Right renal pelvis (tissue), 4 donors: ENCODE data around the gene MXRA7. TPM values are rescaled to one million over a fixed set of nuclear protein-coding genes. Genes with fewer than 3 reads are reported as not detected.
"Not testable (repeated sequence)": the region's sequence is repeated elsewhere in the genome, so short reads cannot be mapped to it uniquely, and the experiment has no call there.

Experiments
- DNase-seq, 4 donors: peaks; one replicate each; pipeline ENCODE4 v3.0.0-alpha.2; 2013; ENCODE audit warnings: low read depth in 4 of 4, low spot score in 3 of 4, missing footprints in 1 of 4
- polyA plus RNA-seq, 4 donors: library from polyadenylated mRNA; unstranded; fragments of 120-200 nt; gene quantifications; one replicate each; pipeline ENCODE4 v1.2.1, GENCODE V29; 2013; ENCODE audit not compliant: insufficient read length in 4 of 4

Gene MXRA7
- polyA plus RNA-seq, 4 donors: 107 to 127 (median 118) TPM

DNA sequence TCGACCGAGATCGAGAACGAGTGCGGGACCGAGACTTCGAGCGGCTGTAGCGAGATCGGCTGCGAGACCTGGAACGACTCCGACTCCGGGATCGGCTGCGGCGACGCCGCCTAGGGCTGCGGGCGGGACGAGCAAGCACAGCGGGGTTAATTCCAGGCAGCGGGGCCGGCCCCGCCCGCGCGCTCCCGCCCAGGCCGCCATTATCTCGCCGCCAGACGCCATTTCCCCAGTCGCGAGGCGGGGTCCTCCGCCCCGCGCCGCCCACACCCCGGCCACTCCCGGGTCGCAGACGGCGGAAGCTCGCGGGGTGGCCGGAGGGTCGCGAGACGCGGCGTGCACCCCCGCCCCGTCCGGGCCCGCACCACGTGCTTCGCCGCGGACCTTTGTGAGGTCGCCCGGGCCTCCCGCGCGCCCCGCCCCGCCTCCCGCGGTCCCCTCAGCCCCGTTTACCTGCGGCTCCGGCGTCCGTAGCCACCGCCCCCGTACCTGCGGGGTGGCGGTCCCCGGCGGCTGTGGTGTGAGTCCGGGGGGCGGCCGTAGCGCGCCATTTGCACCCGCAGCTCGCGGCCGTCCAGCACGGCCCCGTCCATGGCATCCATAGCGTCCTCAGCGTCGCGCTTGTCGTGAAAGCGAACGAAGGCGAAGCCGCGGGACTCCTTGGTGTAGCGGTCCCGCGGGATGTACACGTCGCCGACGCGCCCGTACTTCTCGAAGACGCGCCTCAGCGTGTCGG is 25.8 kb upstream of the MXRA7 start:
- peak in 1 of 4 donors; percentile 47 for DNase-seq

- DNase-seq: no peak
These were observed 25.0 kb upstream of the MXRA7 start for GRCh38 chr17:76735586-76736348.

DNA sequence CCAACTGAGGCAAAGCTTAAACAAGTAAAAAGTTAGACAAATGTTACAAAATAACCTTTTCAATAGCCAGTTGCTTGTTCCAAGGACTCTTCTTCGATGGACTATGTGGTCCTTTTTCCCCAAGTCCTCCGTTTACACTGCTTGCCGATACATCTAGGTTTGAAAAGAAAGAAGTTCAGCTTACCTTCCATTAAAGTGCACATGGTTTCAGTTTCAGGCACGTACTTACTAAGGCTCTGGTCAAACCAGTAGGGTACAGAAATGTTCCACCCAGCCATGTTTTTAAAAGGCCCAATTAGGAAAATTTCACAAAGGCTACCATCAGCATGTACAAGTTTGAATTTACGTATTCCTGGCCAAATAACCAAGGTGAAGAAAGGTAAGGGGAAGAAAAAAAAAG is 24.2 kb upstream of the MXRA7 start:
- no peak for DNase-seq

GRCh38 chr17:76734080-76734840 is 23.5 kb upstream of the MXRA7 start:
- no peak for DNase-seq

DNA sequence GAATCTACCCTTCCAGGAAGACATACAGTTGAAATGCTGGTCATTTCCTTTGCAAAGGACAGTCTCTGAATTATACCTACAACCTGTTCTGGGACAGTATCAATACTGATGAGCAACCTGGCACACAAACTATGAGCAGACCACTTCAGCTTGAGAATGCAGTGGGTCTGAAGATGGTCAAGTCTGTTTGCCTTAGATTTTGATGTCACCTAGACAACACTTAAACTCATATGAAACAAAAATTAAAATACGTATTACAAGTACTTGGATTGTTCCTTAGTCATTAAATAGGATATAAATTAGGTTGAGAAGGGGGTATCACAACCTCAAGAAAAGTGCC is 22.8 kb upstream of the MXRA7 start:
- no peak for DNase-seq

- DNase-seq: no peak
These were observed 22.2 kb upstream of the MXRA7 start for GRCh38 chr17:76732734-76733617.

GRCh38 chr17:76731800-76732733 is 21.3 kb upstream of the MXRA7 start:
- not testable (repeated sequence) for DNase-seq

DNA sequence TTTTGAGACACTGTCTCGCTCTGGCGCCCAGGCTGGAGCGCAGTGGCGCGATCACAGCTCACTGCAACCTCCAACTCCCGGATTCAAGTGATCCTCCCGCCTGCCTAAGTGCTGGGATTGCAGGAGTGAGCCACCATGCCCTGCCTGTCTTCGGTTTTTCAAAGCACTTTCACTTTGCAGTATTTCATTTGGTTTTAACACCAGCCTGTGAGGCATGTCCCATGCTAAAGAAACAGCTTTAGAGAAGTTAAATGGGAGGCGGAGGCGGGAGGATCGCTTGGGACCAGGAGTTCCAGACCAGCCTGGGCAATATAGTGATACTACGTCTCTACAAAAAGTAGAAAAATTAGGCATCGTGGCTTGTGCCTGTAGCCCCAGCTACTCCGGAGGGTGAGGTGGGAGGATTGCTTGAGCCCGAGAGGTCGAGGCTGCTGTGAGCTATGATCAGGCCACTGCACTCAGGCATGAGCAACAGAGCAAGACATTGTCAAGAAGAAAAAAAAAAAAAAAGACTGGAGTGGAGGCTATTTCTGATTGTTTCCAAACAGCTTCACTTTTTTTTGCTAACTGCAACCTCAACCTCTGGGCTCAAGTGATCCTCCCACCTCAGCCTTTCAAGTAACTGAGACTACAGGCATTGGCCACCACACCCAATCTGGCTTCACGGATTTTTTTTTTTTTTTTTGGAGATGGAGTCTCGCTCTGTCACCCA is 17.1 kb upstream of the MXRA7 start:
- DNase-seq: no peak

DNA sequence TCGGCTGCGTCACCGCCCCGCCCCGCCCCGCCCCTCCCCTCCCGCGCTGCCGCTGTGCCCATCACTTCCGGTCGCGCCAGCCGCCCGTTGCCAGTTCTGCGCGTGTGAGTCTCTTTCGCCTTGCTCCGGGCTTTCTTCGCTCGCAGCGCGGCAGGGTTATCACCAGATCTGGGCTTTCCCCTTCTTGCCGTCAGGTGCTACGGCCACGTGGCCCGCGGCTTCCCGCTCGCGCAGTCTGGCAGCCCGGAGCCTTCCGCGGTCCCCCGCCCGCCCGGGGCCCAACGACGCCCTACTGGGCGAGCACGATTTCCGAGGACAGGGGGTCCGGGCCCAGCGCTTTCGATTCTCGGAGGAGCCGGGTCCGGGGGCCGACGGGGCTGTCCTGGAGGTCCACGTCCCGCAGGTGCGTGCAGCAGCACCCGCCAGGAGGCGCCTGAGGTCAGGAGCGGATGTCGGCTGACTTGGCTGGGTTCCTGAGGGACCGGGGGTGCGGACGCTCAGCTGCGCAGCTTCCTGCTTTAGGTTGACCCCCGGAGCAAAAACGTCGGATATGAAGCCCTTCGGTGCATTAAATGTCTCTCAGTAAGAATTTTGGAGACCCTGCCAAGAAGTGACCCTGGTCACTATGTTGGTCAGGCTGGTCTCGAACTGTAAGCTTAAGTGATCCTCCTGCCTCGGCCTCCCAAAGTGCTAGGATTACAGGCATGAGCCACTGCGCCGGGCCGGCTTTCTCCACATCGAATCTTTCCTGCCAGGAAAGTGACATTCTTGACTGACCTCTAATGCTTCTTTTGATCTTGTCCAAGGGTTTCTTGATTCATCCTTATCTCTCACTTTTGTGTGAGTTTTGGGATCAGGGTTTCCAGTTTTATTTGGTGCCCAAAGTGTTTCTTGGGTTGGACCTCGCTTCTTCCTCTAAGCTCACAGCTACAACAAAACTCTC is 16.3 kb upstream of the MXRA7 start, which contains the start of gene METTL23:
Gene METTL23 (plus strand): TSS at position 64 of the 943 bp plus-strand sequence. CDS start 2,872 bp downstream, outside the sequence.
- DNase-seq: peak in 1 of 4 donors; percentile 68

GRCh38 chr17:76726231-76726775 is 15.5 kb upstream of the MXRA7 start, which contains the start of gene JMJD6:
Gene JMJD6 (minus strand): TSS chr17:76726606. CDS start chr17:76726475, 131 bp downstream.
- peak; percentile 85 to 92 (median 90) for DNase-seq

- DNase-seq: no peak
These were observed 14.9 kb upstream of the MXRA7 start for GRCh38 chr17:76725580-76726230.

GRCh38 chr17:76723812-76724211 is 13.0 kb upstream of the MXRA7 start:
- no peak for DNase-seq

DNA sequence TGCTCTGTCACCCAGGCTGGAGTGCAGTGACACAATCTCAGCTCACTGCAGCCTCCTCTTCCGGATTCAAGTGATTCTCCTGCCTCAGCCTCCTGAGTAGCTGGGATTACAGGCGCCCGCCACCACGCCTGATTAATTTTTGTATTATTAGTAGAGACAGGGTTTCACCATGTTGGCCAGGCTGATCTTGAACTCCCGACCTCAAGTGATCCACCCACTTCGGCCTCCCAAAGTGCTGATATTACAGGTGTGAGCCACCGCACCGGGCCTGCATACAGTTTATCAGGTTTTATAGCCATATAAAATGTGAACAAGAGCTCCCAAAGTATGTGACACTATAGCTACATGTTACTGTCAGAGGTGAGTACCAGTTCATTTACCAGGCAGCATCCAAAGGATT is 12.2 kb upstream of the MXRA7 start:
- not testable (repeated sequence) for DNase-seq

- no peak for DNase-seq
These were observed 11.5 kb upstream of the MXRA7 start for GRCh38 chr17:76722279-76722678.

DNA sequence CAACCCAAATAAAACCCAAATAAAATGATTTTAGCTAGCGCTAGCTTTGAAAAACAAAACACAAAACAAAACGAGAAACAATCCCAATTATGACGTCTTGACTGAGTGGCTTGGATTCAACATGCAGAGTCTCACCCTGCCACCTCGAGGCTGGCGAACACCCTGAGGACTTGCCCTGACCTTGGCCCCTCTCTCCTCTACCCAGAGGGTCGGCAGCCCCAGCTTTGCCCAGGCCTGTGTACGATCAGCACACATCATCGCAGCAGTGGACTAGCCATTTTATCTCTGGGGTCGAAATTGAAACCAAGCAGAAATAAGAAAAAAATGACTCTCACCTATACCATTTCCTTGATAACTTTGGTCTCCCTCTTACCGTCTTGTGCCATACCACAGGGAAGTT is 10.7 kb upstream of the MXRA7 start:
- no peak for DNase-seq

- DNase-seq: no peak
These were observed 10.2 kb upstream of the MXRA7 start for GRCh38 chr17:76720941-76721340.
